ENCODE measurements around the gene DDX23. TPM values are rescaled to one million over a fixed set of nuclear protein-coding genes. Genes with fewer than 3 reads are reported as not detected.

DDX23 gene
- total RNA-seq, 1 donor from 2014 or later = 37.2 TPM

GRCh38 chr12:48812389-48812788 is 39.6 kb downstream of the DDX23 start:
- intact Hi-C loops (cut with DNase I) = no loop called here

GRCh38 chr12:48811437-48812090 is 40.4 kb downstream of the DDX23 start:
- intact Hi-C loops (cut with DNase I) = no loop called here
- ATAC-seq = no peak
- no peak for DNase-seq (ENCODE audit: missing footprints)

More at GRCh38 chr12:48812389-48812788, 39.6 kb downstream of the DDX23 start:
- ATAC-seq (no peak), DNase-seq (ENCODE audit: missing footprints) (no peak)

- no peak for DNase-seq (ENCODE audit: missing footprints)
- intact Hi-C loops (cut with DNase I) = no loop called here
- ATAC-seq = no peak
Observed at GRCh38 chr12:48810903-48811431, 41.0 kb downstream of the DDX23 start.

- intact Hi-C loops (cut with DNase I) = no loop called here
- ATAC-seq (no peak), DNase-seq (ENCODE audit: missing footprints) (no peak)
Observed at GRCh38 chr12:48807981-48808380, 44.0 kb downstream of the DDX23 start.

GRCh38 chr12:48803675-48804074 is 48.3 kb downstream of the DDX23 start:
- ATAC-seq = no peak
- intact Hi-C loops (cut with DNase I) = no loop called here
- DNase-seq (ENCODE audit: missing footprints) = no peak

- DNase-seq (ENCODE audit: missing footprints) = no peak
- ATAC-seq = no peak
- intact Hi-C loops (cut with DNase I) = no loop called here
Observed at GRCh38 chr12:48800971-48801370, 51.0 kb downstream of the DDX23 start.

GRCh38 chr12:48800457-48800856 is 51.5 kb downstream of the DDX23 start:
- DNase-seq (ENCODE audit: missing footprints) (no peak), ATAC-seq (no peak)
- intact Hi-C loops (cut with DNase I) = no loop called here

- DNase-seq (ENCODE audit: missing footprints) (no peak), ATAC-seq (no peak)
- intact Hi-C loops (cut with DNase I) = no loop called here
Observed at GRCh38 chr12:48796976-48797375, 55.0 kb downstream of the DDX23 start.

- no peak for DNase-seq (ENCODE audit: missing footprints)
- intact Hi-C loops (cut with DNase I) = loop anchor here (1.0 kb wide), 1 partner anchor 43 kb away; no protein-coding TSS in a partner anchor
- ATAC-seq = peak; percentile 92
Observed at GRCh38 chr12:48795550-48796455, 56.2 kb downstream of the DDX23 start.

- no peak for DNase-seq (ENCODE audit: missing footprints)
- intact Hi-C loops (cut with DNase I) = loop anchor here (1.0 kb wide), 1 partner anchor 42 kb away; no protein-coding TSS in a partner anchor
- no peak for ATAC-seq
Observed at GRCh38 chr12:48794870-48795269, 57.1 kb downstream of the DDX23 start.

GRCh38 chr12:48793696-48794095 is 58.3 kb downstream of the DDX23 start:
- ATAC-seq = no peak
- intact Hi-C loops (cut with DNase I) = no loop called here
- no peak for DNase-seq (ENCODE audit: missing footprints)

- intact Hi-C loops (cut with DNase I) = no loop called here
- DNase-seq (ENCODE audit: missing footprints) (no peak), ATAC-seq (no peak)
Observed at GRCh38 chr12:48789858-48790326, 62.1 kb downstream of the DDX23 start.

- intact Hi-C loops (cut with DNase I) = no loop called here
- ATAC-seq (peak; percentile 78), DNase-seq (ENCODE audit: missing footprints) (peak; percentile 88)
Observed at GRCh38 chr12:48788854-48789775, 62.8 kb downstream of the DDX23 start, which contains the start of gene ADCY6. Gene ADCY6 (minus strand): TSS chr12:48789089. CDS start chr12:48783434, 5,655 bp downstream.

- no peak for DNase-seq (ENCODE audit: missing footprints)
- ATAC-seq = no peak
- intact Hi-C loops (cut with DNase I) = no loop called here
Observed at GRCh38 chr12:48788524-48788853, 63.5 kb downstream of the DDX23 start.

- ATAC-seq (peak; percentile 42), DNase-seq (ENCODE audit: missing footprints) (no peak)
- intact Hi-C loops (cut with DNase I) = loop anchor here (2.0 kb wide), 1 partner anchor 21 kb away; no protein-coding TSS in a partner anchor
Observed at GRCh38 chr12:48787791-48788523, 64.0 kb downstream of the DDX23 start.

- no peak for DNase-seq (ENCODE audit: missing footprints)
- intact Hi-C loops (cut with DNase I) = loop anchor here (2.0 kb wide), 1 partner anchor 20 kb away; no protein-coding TSS in a partner anchor
- ATAC-seq = peak; percentile 82
Observed at GRCh38 chr12:48786591-48787544, 65.1 kb downstream of the DDX23 start.

GRCh38 chr12:48783432-48783831 is 68.5 kb downstream of the DDX23 start:
- ATAC-seq (no peak), DNase-seq (ENCODE audit: missing footprints) (no peak)
- intact Hi-C loops (cut with DNase I) = no loop called here
